HepG2 (cell line): Measurements from ENCODE around the gene GOLGA3. TPM values are rescaled to one million over a fixed set of nuclear protein-coding genes. Genes with fewer than 3 reads are reported as not detected.

Experiments
- CBX2 ChIP-seq, 2 experiments: fragments of 200-600 bp in 1 of 2; sonication (generic); formaldehyde crosslinking in 1 of 2; IDR thresholded peaks; 2 replicates each; pipeline versions ENCODE4 v1.7.0 to v1.8.1; 2018 to 2022; ENCODE audit warnings: low read depth in 2 of 2, low read length in 1 of 2, mild to moderate bottlenecking in 1 of 2, missing genetic modification reagents in 1 of 2
- DR1 ChIP-seq: sonication (generic); formaldehyde crosslinking; IDR thresholded peaks from 2 replicates; pipeline ENCODE4 v1.8.0; 2021; ENCODE audit warnings: mild to moderate bottlenecking, missing genetic modification reagents, inconsistent platforms
- FOXC1 ChIP-seq: sonication (generic); formaldehyde crosslinking; IDR thresholded peaks from 2 replicates; pipeline ENCODE4 v1.8.0; 2022; ENCODE audit warnings: mild to moderate bottlenecking, missing genetic modification reagents, borderline replicate concordance
- KLF16 ChIP-seq, 2 experiments: sonication (generic) in 1 of 2; formaldehyde crosslinking in 1 of 2; IDR thresholded peaks; 2 replicates each; pipeline versions ENCODE4 v1.6.1 to v1.8.0; 2016 to 2023; ENCODE audit warnings: missing genetic modification reagents in 2 of 2, missing compliant biosample characterization in 1 of 2
- PHF5A ChIP-seq: IDR thresholded peaks from one replicate; pipeline ENCODE4 v1.6.1; 2018; ENCODE audit warnings: low read depth, missing genetic modification reagents; ENCODE audit not compliant: unreplicated experiment
- ZC3H13 ChIP-seq: sonication (generic); formaldehyde crosslinking; IDR thresholded peaks from 2 replicates; pipeline ENCODE4 v1.8.1; 2023; ENCODE audit warnings: mild to moderate bottlenecking, missing genetic modification reagents, moderate library complexity
- ZNF143 ChIP-seq: sonication (generic); formaldehyde crosslinking; IDR thresholded peaks from 2 replicates; pipeline ENCODE4 v1.4.0; 2020; ENCODE audit warnings: missing genetic modification reagents
- ZNF235 ChIP-seq: sonication (generic); formaldehyde crosslinking; IDR thresholded peaks from 2 replicates; pipeline ENCODE4 v1.8.1; 2023; ENCODE audit warnings: mild to moderate bottlenecking, missing genetic modification reagents, borderline replicate concordance
- polyA plus RNA-seq, 8 experiments: library from polyadenylated mRNA; depleted of rRNA in 3 of 8; stranded (reverse) in 7 of 8; unstranded in 1 of 8; fragments of >200 nt; fragmentation: Illumina TruSeq in 4 of 8; extraction: Trizol in 4 of 8; gene quantifications; 2 replicates each; pipeline versions ENCODE4 v1.2.1 to v1.2.3, GENCODE V29; 2011 to 2016; ENCODE audit warnings: low read depth in 4 of 8, missing spikeins in 1 of 8, mixed read lengths in 1 of 8; ENCODE audit not compliant: insufficient read depth in 1 of 8
- total RNA-seq, 5 experiments: library from RNA; depleted of rRNA; stranded (reverse); fragments of >200 nt; fragmentation: Illumina TruSeq; extraction: Trizol; gene quantifications; 2 replicates each; pipeline ENCODE4 v1.2.3, GENCODE V29; 2016; ENCODE audit warnings: low read depth in 1 of 5
- TF ChIP-seq, protein P1 (sequence below), 2 experiments: sonication (generic) in 1 of 2; formaldehyde crosslinking in 1 of 2; IDR thresholded peaks; 2 replicates each; pipeline versions ENCODE4 v1.4.0 to v1.6.1; 2018 to 2020; ENCODE audit warnings: missing genetic modification reagents in 2 of 2, borderline replicate concordance in 1 of 2, low read depth in 1 of 2, mild to moderate bottlenecking in 1 of 2, missing biosample characterization in 1 of 2
- TF ChIP-seq, protein P2 (sequence below): sonication (generic); formaldehyde crosslinking; IDR thresholded peaks from 2 replicates; pipeline ENCODE4 v1.4.0; 2020; ENCODE audit warnings: mild to moderate bottlenecking, missing genetic modification reagents
- TF ChIP-seq, protein P3 (sequence below): sonication (generic); formaldehyde crosslinking; IDR thresholded peaks from one replicate; pipeline ENCODE4 v1.5.1; 2020; ENCODE audit warnings: mild to moderate bottlenecking, missing genetic modification reagents; ENCODE audit errors: not compliant biosample characterization

The GOLGA3 gene
- total and polyA plus RNA-seq, 2 of the 13 experiments (the other 11 are each of a cell fraction or from before 2014, with no cell fraction given) = 22.0 to 43.0 TPM

DNA sequence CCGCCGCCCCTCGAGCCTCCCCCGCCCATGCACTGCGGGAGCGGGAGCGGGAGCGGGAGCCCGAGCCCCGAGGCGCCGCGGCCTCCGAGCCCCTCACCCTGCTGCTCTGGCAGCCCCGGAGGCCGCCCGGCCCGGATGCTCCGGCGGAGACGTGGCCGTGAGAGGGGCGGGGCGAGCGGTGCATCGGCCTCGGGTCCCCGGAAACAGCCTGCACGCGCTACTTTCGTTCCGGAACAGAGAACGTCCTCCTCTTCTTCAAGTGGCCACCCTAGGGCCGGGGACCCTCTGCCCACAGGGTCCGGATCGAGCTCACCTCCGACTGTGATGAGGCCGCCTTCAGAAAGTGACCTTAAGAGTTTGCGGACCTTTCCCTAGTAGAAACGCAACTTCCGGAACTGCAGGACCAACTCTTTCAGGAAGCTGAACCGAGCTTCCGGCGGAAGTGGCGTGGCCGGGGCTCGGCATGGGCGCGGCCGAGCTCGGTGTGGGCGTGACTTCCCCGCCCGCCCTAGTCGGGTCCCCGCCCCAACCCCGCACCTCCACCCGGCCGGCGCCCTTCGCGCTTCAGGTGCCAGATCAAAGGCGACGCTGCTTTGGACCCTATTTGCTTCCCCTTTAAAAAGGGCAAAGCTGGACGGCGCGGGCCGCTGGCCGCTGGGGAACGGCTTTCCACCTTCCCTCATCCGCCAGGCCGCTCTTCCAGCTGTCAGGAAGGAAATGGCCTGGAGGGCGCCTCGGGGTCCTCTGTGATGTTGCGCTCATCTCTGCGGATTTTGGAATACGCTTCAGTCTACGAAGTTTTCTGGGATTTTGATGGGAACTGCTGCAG, at the start of gene GOLGA3 (continued):
- TF ChIP-seq, protein P1, sequence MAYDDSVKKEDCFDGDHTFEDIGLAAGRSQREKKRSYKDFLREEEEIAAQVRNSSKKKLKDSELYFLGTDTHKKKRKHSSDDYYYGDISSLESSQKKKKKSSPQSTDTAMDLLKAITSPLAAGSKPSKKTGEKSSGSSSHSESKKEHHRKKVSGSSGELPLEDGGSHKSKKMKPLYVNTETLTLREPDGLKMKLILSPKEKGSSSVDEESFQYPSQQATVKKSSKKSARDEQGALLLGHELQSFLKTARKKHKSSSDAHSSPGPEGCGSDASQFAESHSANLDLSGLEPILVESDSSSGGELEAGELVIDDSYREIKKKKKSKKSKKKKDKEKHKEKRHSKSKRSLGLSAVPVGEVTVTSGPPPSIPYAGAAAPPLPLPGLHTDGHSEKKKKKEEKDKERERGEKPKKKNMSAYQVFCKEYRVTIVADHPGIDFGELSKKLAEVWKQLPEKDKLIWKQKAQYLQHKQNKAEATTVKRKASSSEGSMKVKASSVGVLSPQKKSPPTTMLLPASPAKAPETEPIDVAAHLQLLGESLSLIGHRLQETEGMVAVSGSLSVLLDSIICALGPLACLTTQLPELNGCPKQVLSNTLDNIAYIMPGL (CRISPR knock-in tag; IDR thresholded peaks at IDR 0.05; ENCODE audit: borderline replicate concordance in 1 of 2, low read depth in 1 of 2) = peak in 1 of 2 experiments; percentile 73; a peak in 3 of 4 replicates
- TF ChIP-seq FOXC1 (CRISPR knock-in tag) (peak; percentile 62; the same call in 1 of the 2 replicates), CBX2 (IDR thresholded peaks at IDR 0.05; ENCODE audit: low read depth, low read length) (no peak), CBX2 (CRISPR knock-in tag; IDR thresholded peaks at IDR 0.05; ENCODE audit: low read depth) (no peak), KLF16 (CRISPR knock-in tag; IDR thresholded peaks at IDR 0.05) (peak; percentile 71 to 89; a peak in 3 of 4 replicates), PHF5A (CRISPR knock-in tag) (no peak), ZC3H13 (CRISPR knock-in tag) (peak; percentile 32; the same call in 1 of the 2 replicates), ZNF143 (CRISPR knock-in tag) (peak; percentile 66), DR1 (CRISPR knock-in tag) (peak; percentile 48; the same call in 1 of the 2 replicates), ZNF235 (CRISPR knock-in tag) (no peak; the same call in 1 of the 2 replicates)
- TF ChIP-seq, protein P2, sequence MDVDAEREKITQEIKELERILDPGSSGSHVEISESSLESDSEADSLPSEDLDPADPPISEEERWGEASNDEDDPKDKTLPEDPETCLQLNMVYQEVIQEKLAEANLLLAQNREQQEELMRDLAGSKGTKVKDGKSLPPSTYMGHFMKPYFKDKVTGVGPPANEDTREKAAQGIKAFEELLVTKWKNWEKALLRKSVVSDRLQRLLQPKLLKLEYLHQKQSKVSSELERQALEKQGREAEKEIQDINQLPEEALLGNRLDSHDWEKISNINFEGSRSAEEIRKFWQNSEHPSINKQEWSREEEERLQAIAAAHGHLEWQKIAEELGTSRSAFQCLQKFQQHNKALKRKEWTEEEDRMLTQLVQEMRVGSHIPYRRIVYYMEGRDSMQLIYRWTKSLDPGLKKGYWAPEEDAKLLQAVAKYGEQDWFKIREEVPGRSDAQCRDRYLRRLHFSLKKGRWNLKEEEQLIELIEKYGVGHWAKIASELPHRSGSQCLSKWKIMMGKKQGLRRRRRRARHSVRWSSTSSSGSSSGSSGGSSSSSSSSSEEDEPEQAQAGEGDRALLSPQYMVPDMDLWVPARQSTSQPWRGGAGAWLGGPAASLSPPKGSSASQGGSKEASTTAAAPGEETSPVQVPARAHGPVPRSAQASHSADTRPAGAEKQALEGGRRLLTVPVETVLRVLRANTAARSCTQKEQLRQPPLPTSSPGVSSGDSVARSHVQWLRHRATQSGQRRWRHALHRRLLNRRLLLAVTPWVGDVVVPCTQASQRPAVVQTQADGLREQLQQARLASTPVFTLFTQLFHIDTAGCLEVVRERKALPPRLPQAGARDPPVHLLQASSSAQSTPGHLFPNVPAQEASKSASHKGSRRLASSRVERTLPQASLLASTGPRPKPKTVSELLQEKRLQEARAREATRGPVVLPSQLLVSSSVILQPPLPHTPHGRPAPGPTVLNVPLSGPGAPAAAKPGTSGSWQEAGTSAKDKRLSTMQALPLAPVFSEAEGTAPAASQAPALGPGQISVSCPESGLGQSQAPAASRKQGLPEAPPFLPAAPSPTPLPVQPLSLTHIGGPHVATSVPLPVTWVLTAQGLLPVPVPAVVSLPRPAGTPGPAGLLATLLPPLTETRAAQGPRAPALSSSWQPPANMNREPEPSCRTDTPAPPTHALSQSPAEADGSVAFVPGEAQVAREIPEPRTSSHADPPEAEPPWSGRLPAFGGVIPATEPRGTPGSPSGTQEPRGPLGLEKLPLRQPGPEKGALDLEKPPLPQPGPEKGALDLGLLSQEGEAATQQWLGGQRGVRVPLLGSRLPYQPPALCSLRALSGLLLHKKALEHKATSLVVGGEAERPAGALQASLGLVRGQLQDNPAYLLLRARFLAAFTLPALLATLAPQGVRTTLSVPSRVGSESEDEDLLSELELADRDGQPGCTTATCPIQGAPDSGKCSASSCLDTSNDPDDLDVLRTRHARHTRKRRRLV (CRISPR knock-in tag) = peak; percentile 62; the same call in 1 of the 2 replicates
- TF ChIP-seq, protein P3, sequence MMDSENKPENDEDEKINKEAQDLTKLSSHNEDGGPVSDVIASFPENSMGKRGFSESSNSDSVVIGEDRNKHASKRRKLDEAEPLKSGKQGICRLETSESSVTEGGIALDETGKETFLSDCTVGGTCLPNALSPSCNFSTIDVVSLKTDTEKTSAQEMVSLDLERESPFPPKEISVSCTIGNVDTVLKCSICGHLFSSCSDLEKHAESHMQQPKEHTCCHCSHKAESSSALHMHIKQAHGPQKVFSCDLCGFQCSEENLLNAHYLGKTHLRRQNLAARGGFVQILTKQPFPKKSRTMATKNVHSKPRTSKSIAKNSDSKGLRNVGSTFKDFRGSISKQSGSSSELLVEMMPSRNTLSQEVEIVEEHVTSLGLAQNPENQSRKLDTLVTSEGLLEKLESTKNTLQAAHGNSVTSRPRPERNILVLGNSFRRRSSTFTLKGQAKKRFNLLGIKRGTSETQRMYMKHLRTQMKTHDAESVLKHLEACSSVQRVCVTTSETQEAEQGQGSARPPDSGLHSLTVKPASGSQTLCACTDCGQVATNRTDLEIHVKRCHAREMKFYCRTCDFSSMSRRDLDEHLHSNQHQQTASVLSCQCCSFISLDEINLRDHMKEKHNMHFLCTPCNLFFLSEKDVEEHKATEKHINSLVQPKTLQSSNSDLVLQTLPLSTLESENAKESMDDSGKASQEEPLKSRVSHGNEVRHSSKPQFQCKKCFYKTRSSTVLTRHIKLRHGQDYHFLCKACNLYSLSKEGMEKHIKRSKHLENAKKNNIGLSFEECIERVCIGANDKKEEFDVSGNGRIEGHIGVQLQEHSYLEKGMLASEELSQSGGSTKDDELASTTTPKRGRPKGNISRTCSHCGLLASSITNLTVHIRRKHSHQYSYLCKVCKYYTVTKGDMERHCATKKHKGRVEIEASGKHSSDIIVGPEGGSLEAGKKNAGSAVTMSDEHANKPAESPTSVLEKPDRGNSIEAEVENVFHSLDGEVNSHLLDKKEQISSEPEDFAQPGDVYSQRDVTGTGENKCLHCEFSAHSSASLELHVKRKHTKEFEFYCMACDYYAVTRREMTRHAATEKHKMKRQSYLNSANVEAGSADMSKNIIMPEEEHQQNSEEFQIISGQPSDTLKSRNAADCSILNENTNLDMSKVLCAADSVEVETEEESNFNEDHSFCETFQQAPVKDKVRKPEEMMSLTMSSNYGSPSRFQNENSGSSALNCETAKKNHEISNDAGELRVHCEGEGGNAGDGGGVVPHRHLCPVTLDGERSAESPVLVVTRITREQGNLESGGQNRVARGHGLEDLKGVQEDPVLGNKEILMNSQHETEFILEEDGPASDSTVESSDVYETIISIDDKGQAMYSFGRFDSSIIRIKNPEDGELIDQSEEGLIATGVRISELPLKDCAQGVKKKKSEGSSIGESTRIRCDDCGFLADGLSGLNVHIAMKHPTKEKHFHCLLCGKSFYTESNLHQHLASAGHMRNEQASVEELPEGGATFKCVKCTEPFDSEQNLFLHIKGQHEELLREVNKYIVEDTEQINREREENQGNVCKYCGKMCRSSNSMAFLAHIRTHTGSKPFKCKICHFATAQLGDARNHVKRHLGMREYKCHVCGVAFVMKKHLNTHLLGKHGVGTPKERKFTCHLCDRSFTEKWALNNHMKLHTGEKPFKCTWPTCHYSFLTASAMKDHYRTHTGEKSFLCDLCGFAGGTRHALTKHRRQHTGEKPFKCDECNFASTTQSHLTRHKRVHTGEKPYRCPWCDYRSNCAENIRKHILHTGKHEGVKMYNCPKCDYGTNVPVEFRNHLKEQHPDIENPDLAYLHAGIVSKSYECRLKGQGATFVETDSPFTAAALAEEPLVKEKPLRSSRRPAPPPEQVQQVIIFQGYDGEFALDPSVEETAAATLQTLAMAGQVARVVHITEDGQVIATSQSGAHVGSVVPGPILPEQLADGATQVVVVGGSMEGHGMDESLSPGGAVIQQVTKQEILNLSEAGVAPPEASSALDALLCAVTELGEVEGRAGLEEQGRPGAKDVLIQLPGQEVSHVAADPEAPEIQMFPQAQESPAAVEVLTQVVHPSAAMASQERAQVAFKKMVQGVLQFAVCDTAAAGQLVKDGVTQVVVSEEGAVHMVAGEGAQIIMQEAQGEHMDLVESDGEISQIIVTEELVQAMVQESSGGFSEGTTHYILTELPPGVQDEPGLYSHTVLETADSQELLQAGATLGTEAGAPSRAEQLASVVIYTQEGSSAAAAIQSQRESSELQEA (CRISPR knock-in tag) = no peak
